ENCODE data around the gene LMNTD2.
"Not testable (repeated sequence)": the region's sequence is repeated elsewhere in the genome, so short reads cannot be mapped to it uniquely, and the experiment has no call there.

The LMNTD2 gene

GRCh38 chr11:533586-534395, 26.7 kb downstream of the LMNTD2 start:
- DNase-seq: no peak

- DNase-seq: no peak
Measured at GRCh38 chr11:532986-533585, 27.5 kb downstream of the LMNTD2 start.

GRCh38 chr11:532527-532985, 28.0 kb downstream of the LMNTD2 start:
- DNase-seq: no peak

GRCh38 chr11:531919-532526, 28.5 kb downstream of the LMNTD2 start:
- no peak for DNase-seq

- no peak for DNase-seq
Measured at GRCh38 chr11:530960-531831, 29.3 kb downstream of the LMNTD2 start.

- no peak for DNase-seq
Measured at GRCh38 chr11:529728-530411, 30.7 kb downstream of the LMNTD2 start.

- no peak for DNase-seq
Measured at GRCh38 chr11:528815-529727, 31.5 kb downstream of the LMNTD2 start.

GRCh38 chr11:528166-528814, 32.2 kb downstream of the LMNTD2 start:
- DNase-seq: no peak

- DNase-seq: no peak
Measured at GRCh38 chr11:526192-526591, 34.3 kb downstream of the LMNTD2 start.

- peak; percentile 22 for DNase-seq
Measured at GRCh38 chr11:521177-521688, 39.3 kb downstream of the LMNTD2 start.

GRCh38 chr11:520428-521176, 39.9 kb downstream of the LMNTD2 start:
- no peak for DNase-seq

GRCh38 chr11:518463-519202, 41.9 kb downstream of the LMNTD2 start:
- DNase-seq: peak; percentile 90

- not testable (repeated sequence) for DNase-seq
Measured at GRCh38 chr11:516918-517685, 43.4 kb downstream of the LMNTD2 start.

GRCh38 chr11:516400-516799, 44.1 kb downstream of the LMNTD2 start:
- no peak for DNase-seq

GRCh38 chr11:515131-515530, 45.4 kb downstream of the LMNTD2 start:
- no peak for DNase-seq

GRCh38 chr11:514606-515005, 45.9 kb downstream of the LMNTD2 start:
- no peak for DNase-seq

- no peak for DNase-seq
Measured at GRCh38 chr11:512761-513595, 47.6 kb downstream of the LMNTD2 start.
